ENCODE data around the gene ISX.
A peak's percentile ranks its signal among the peaks of the same experiment; 100 is the strongest.
"Not testable (repeated sequence)": the region's sequence is repeated elsewhere in the genome, so short reads cannot be mapped to it uniquely, and the experiment has no call there.

Gene ISX

GRCh38 chr22:35065796-35066218 is at the start of gene ISX:
Gene ISX, plus strand, starts transcription at chr22:35066158. Its CDS starts 930 bp downstream, at chr22:35067088.
- no peak for DNase-seq

GRCh38 chr22:35016909-35017308 is 49.0 kb upstream of the ISX start:
- no peak for DNase-seq

- DNase-seq = no peak
These were observed 47.0 kb upstream of the ISX start for GRCh38 chr22:35018995-35019394.

GRCh38 chr22:35020517-35020916 is 45.4 kb upstream of the ISX start:
- no peak for DNase-seq

- no peak for DNase-seq
These were observed 44.8 kb upstream of the ISX start for GRCh38 chr22:35021161-35021560.

- no peak for DNase-seq
These were observed 43.7 kb upstream of the ISX start for GRCh38 chr22:35022291-35022690.

- peak; percentile 17 to 34 for DNase-seq
These were observed 42.1 kb upstream of the ISX start for GRCh38 chr22:35023692-35024363.

GRCh38 chr22:35024364-35024692 is 41.6 kb upstream of the ISX start:
- DNase-seq = no peak

GRCh38 chr22:35030112-35030511 is 35.8 kb upstream of the ISX start:
- not testable (repeated sequence) for DNase-seq

- no peak for DNase-seq
These were observed 33.4 kb upstream of the ISX start for GRCh38 chr22:35032571-35032970.

- no peak for DNase-seq
These were observed 32.2 kb upstream of the ISX start for GRCh38 chr22:35033635-35034296.

- DNase-seq = no peak
These were observed 31.0 kb upstream of the ISX start for GRCh38 chr22:35034963-35035362.

GRCh38 chr22:35037089-35037488 is 28.9 kb upstream of the ISX start:
- no peak for DNase-seq

- no peak for DNase-seq
These were observed 26.3 kb upstream of the ISX start for GRCh38 chr22:35039625-35040024.

GRCh38 chr22:35043252-35043933 is 22.6 kb upstream of the ISX start:
- DNase-seq = no peak

GRCh38 chr22:35043934-35044319 is 22.0 kb upstream of the ISX start:
- no peak for DNase-seq

GRCh38 chr22:35044607-35045390 is 21.2 kb upstream of the ISX start:
- no peak for DNase-seq

- DNase-seq = no peak
These were observed 20.5 kb upstream of the ISX start for GRCh38 chr22:35045451-35045850.

- DNase-seq = no peak
These were observed 19.1 kb upstream of the ISX start for GRCh38 chr22:35046744-35047462.

- DNase-seq = not testable (repeated sequence)
These were observed 15.9 kb upstream of the ISX start for GRCh38 chr22:35050038-35050437.

GRCh38 chr22:35051013-35051535 is 14.9 kb upstream of the ISX start:
- DNase-seq = no peak

GRCh38 chr22:35051791-35052190 is 14.2 kb upstream of the ISX start:
- no peak for DNase-seq
